ENCODE results near the gene TTC7B. TPM values are rescaled to one million over a fixed set of nuclear protein-coding genes. Genes with fewer than 3 reads are reported as not detected.

Gene TTC7B
- total and polyA plus RNA-seq, 2 donors (not counting 3 experiments of a cell fraction or from before 2014, with no cell fraction given): 46.8 to 76.5 TPM

DNA sequence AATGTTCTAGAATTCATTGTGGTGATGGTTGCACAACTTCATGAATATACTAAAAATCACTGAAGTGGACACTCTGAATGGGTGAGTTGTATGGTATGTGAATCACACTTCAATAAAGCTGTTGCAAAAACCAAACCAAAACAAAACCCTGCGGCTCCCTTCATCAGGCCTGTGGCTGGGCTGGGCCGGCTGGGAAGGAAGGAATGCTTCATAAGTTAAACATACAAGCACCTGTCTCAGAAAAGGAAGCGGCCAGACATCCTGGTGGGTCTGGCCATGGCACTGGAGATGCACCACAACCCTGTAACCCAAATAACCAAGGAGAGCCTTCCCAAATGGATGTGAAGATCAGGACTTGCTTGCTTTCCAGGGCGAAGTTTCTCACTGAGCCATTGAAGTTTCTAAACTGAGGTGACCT, 34.9 kb downstream of the TTC7B start:
- no peak overlapping the region for H3K4me2 ChIP-seq (ENCODE audit: insufficient read depth, low read length)
- H3K27me3 ChIP-seq (ENCODE audit: control insufficient read depth in 2 of 2, insufficient read depth in 2 of 2, low read length in 2 of 2): no peaks in the 10 kb centered on the region
- no peak overlapping the region for H3K4me3 ChIP-seq (replicated peaks in 1 of 3; ENCODE audit: insufficient read depth in 1 of 3, low read depth in 1 of 3, low read length in 3 of 3)
- peaks cover 0 to 16% of the 10 kb centered on the region in 2 experiments for H3K36me3 ChIP-seq (ENCODE audit: control insufficient read depth in 2 of 2, extremely low read depth in 1 of 2, insufficient read depth in 2 of 2, low read length in 2 of 2)
- H3K9me1 ChIP-seq (replicated peaks; ENCODE audit: control insufficient read depth, extremely low read depth, insufficient read depth, low read length): no peaks in the 10 kb centered on the region
- no peak overlapping the region for H3K9ac ChIP-seq (replicated peaks; ENCODE audit: extremely low read depth, insufficient read depth, low read length)
- no peaks in the 10 kb centered on the region for H3K9me3 ChIP-seq (replicated peaks; ENCODE audit: control insufficient read depth, insufficient read depth, low read length)
- ChIA-PET CTCF (no interaction called here), POLR2A (no interaction called here)
- BruUV-seq (replicated peaks): no TSS peak
- FAIRE-seq (no peak), DNase-seq (ENCODE audit: low read depth, low spot score) (no peak)
- intact Hi-C loops (cut with micrococcal nuclease) (no loop called here), dilution Hi-C loops (cut with MboI; ENCODE audit: extremely low pct_ligation_motif_present, low sequenced_read_pairs) (no loop called here)
- H2AFZ ChIP-seq (ENCODE audit: low read depth, low read length): no peak overlapping the region
- H3K4me1 ChIP-seq (ENCODE audit: control insufficient read depth, extremely low read depth, insufficient read depth, low read length): no peaks in the 10 kb centered on the region
- no peak for TF ChIP-seq POLR2A (IDR thresholded peaks at IDR 0.05; ENCODE audit: low read depth, low read length)
- no peak for TF ChIP-seq POLR2AphosphoS5 (IDR thresholded peaks at IDR 0.05; ENCODE audit: insufficient read depth, low read depth, low read length)
- TF ChIP-seq, protein P1, sequence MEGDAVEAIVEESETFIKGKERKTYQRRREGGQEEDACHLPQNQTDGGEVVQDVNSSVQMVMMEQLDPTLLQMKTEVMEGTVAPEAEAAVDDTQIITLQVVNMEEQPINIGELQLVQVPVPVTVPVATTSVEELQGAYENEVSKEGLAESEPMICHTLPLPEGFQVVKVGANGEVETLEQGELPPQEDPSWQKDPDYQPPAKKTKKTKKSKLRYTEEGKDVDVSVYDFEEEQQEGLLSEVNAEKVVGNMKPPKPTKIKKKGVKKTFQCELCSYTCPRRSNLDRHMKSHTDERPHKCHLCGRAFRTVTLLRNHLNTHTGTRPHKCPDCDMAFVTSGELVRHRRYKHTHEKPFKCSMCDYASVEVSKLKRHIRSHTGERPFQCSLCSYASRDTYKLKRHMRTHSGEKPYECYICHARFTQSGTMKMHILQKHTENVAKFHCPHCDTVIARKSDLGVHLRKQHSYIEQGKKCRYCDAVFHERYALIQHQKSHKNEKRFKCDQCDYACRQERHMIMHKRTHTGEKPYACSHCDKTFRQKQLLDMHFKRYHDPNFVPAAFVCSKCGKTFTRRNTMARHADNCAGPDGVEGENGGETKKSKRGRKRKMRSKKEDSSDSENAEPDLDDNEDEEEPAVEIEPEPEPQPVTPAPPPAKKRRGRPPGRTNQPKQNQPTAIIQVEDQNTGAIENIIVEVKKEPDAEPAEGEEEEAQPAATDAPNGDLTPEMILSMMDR (IDR thresholded peaks at IDR 0.05; ENCODE audit: extremely low read depth in 1 of 2, insufficient read depth in 1 of 2, low read depth in 1 of 2, low read length in 2 of 2): no peak
- no peak for TF ChIP-seq EZH2 (IDR thresholded peaks at IDR 0.05; ENCODE audit: borderline replicate concordance, low read depth, low read length, severe bottlenecking)
- no peak for TF ChIP-seq MYC (IDR thresholded peaks at IDR 0.05; ENCODE audit: low read depth, low read length)
- TF ChIP-seq, protein P2, sequence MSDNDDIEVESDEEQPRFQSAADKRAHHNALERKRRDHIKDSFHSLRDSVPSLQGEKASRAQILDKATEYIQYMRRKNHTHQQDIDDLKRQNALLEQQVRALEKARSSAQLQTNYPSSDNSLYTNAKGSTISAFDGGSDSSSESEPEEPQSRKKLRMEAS (IDR thresholded peaks at IDR 0.05; ENCODE audit: insufficient read depth, insufficient read length): no peak
- no peak for TF ChIP-seq GATA2 (IDR thresholded peaks at IDR 0.05; ENCODE audit: insufficient read depth, insufficient read length, low read depth, low read length)
- no peak for TF ChIP-seq FOS (IDR thresholded peaks at IDR 0.05; ENCODE audit: borderline replicate concordance, insufficient read depth, low read length)
- no peak for TF ChIP-seq JUN (IDR thresholded peaks at IDR 0.05; ENCODE audit: borderline replicate concordance, insufficient read depth, insufficient read length, low read depth)
- no peaks in the 10 kb centered on the region for H4K20me1 ChIP-seq (replicated peaks; ENCODE audit: control insufficient read depth, extremely low read depth, insufficient read depth, low read length)
- H3K27ac ChIP-seq (ENCODE audit: insufficient read depth, low read depth, low read length): no peak overlapping the region
- peaks cover 2% of the 10 kb centered on the region for H3K79me2 ChIP-seq (ENCODE audit: control insufficient read depth, insufficient read depth, low read length)

All from endothelial cell of umbilical vein (primary cell).